Activated CD4-positive, alpha-beta T cell treated with anti-CD3 and anti-CD28 coated beads for 4 hours (primary cell): ENCODE measurements around the gene RASGEF1C.
"Not testable (repeated sequence)": the region's sequence is repeated elsewhere in the genome, so short reads cannot be mapped to it uniquely, and the experiment has no call there.

ENCODE experiments used
- DNase-seq, 2 donors: peaks; one replicate each; pipeline ENCODE4 v3.0.0-alpha.2; 2020

RASGEF1C gene

GRCh38 chr5:180098991-180099732 is 109.8 kb downstream of the RASGEF1C start:
- DNase-seq = no peak

- DNase-seq = no peak
Measured at GRCh38 chr5:180098526-180098925, 110.5 kb downstream of the RASGEF1C start.

- no peak for DNase-seq
Measured at GRCh38 chr5:180097926-180098325, 111.1 kb downstream of the RASGEF1C start.

- no peak for DNase-seq
Measured at GRCh38 chr5:180097163-180097894, 111.7 kb downstream of the RASGEF1C start.

- no peak for DNase-seq
Measured at GRCh38 chr5:180096616-180097015, 112.4 kb downstream of the RASGEF1C start.

GRCh38 chr5:180095545-180095944 is 113.5 kb downstream of the RASGEF1C start:
- DNase-seq = no peak

- DNase-seq = no peak
Measured at GRCh38 chr5:180093651-180094382, 115.2 kb downstream of the RASGEF1C start.

- no peak for DNase-seq
Measured at GRCh38 chr5:180093241-180093640, 115.8 kb downstream of the RASGEF1C start.

- DNase-seq = no peak
Measured at GRCh38 chr5:180090769-180091546, 118.1 kb downstream of the RASGEF1C start.

GRCh38 chr5:180090098-180090768 is 118.8 kb downstream of the RASGEF1C start:
- peak; percentile 73 to 75 for DNase-seq

GRCh38 chr5:180089628-180090027 is 119.4 kb downstream of the RASGEF1C start:
- not testable (repeated sequence) for DNase-seq

GRCh38 chr5:180088561-180088960 is 120.5 kb downstream of the RASGEF1C start:
- no peak for DNase-seq

GRCh38 chr5:180086816-180087399 is 122.1 kb downstream of the RASGEF1C start:
- no peak for DNase-seq

GRCh38 chr5:180085837-180086236 is 123.2 kb downstream of the RASGEF1C start:
- DNase-seq = peak in 1 of 2 donors; percentile 18

- no peak for DNase-seq
Measured at GRCh38 chr5:180084638-180085561, 124.1 kb downstream of the RASGEF1C start.

GRCh38 chr5:180083529-180084060 is 125.4 kb downstream of the RASGEF1C start:
- DNase-seq = no peak

- DNase-seq = no peak
Measured at GRCh38 chr5:180082633-180083420, 126.2 kb downstream of the RASGEF1C start.

GRCh38 chr5:180081481-180081880 is 127.5 kb downstream of the RASGEF1C start:
- DNase-seq = no peak

- peak; percentile 49 to 56 for DNase-seq
Measured at GRCh38 chr5:180080486-180081280, 128.3 kb downstream of the RASGEF1C start.
